ENCODE results near the gene ACTG1.
A peak's percentile ranks its signal among the peaks of the same experiment; 100 is the strongest.

Gene ACTG1

DNA sequence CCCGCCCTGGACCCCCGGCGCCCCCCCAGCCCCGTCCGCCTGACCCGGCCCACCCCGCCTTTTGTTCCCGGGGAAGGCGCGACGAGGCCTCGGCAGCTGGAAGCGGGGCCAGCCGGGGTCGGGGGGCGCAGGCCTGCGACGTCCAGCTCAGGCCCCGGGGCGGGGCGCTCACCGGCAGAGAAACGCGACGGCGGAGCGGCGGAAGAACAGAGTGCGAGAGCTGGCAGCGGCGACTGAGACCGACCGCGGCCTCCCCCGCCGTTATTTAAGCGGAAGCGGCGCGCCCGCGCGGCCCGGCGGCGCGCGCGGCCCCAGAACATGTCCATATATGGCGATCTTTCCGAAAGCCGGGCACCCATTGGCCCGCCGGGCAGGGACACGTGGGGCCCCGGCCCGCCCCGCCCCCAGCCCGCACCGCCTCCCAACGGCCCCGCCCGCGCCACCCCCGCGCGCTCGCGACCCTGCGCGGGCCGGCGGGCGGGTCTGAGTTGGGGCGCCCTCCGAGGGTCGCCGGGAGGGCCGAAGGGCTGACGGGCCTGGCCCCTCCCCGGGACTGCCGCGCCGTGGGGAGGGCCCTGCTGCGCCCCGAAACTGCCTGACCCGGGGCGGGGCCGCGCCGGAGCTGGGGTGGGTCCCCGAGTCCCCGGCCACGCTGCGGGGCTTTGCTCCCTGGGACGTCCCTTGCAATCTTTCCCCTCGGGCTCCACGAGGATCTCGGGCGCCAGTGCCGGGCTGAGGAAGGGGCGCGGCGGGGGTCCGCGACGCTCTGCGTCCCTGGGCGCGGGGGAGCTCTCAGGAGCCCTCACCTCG lies at the start of gene ACTG1:
Gene ACTG1, minus strand, starts transcription at position 238 of the 810 bp plus-strand sequence. CDS start 445 bp downstream, outside the sequence.
- peak; percentile 89 to 93 for DNase-seq

DNA sequence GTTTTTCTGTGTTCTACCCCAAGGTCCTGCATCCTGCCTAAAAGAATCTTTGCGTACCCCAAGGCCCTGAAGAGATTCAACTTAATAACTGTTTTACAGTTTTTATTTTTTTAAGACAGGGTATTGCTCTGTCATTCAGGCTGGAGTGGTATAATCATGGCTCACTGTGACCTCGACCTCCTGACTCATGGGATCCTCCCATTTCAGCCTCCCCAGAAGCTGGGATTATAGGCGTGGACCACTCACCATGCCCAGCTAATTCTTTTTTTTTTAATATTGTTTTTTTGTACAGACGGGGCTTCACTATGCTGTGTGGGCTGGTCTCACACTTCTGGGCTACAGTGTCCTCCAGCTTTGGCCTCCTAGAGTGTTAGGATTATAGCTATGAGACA lies 48.9 kb upstream of the ACTG1 start:
- no peak for DNase-seq

DNA sequence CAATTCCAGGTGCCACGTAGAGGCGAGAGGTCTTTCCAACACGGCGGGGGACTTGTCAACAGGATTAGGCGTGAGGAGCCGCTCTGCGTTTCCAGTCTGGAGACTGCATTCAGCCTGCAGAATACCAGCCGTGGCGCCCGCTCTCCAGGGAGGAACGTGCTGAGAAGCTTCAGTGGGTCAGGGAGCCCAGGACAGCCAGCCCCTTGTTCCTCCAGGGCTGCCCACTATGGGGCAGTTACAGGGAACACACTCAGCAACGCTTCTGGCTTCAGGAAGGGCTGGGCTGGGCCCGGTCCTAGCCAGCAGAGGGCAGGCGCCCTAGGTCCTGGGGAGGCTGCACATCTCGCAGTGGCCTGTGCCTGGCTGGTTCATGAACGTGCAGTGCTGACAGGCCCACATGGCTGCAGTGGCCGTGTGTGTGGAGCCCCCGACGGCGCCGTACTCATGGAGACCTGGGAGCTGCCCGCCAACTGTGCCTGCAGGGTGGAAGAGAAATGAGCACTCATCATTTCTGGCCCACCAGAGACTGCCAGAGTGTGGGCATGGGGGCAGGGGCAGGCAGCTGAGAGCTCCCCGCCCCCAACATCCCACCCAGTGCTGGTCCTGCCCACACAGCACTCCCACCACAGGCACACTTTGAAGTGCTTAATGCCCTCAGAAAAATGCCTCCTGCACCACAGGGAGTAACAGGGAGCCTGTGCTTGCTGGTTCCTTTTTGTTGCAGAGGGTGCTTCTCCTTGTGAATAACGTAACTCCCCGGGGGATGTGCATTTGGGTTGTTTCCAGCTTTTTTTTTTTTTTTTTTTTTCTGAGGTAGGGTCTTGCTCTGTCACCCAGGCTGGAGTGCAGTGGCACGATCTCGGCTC lies 46.6 kb upstream of the ACTG1 start:
- DNase-seq: no peak

DNA sequence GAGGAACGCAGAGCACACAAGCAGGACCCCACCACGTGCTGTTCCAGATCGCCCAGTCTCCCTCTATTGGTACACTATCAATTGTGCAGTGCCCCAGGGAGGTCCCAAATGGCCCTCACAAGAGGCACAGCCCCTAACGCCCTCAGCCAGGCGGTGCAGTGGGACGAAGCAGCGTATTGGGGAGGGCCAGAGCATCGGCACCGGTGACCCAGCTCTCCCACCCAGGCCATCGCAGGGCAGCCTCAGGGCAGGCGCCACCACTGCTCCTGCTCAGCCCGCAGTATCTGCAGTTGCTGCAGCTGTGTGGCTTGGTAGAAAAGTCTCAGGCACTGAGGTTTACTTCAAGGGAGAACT lies 45.5 kb upstream of the ACTG1 start:
- DNase-seq: no peak

DNA sequence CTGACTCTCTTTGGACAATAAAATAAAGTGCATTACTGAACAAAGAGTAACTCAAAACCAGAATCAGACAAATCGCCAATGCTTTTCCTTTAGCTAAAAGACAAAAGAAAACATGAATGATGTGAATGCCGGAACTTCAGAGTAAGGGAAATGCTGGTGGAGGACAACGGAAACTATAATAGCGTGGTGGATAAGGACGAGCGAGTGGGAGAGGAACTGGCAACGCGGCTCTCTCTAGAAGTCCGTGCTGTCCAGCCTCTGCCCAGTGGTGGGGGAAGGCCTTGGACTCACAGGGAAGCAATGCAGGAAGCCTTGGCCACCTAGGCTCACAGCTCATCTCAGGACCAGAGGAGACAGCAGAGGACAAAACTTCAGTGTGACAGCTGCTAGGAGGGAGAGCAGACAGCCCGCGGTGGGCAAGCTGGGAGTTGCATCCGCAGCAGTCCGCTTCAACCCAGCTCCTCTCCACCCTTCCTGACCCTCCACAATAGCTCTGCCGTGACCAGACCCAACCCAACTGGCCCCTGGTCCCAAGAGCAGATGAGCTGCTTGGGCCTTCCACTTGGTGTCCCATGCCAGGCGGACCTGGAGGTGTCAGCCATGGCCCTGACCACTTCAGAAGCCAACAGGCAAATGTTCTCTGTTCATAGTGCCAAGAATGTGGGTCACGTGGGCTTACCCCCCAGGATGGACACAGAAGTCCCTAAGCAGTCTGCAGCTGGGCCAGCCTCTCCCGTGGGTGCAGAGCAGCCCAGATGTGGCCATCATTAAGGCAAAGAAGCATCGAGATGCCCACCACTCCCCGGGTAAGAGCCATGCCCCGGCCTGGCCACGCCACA lies 44.9 kb upstream of the ACTG1 start:
- no peak for DNase-seq

DNA sequence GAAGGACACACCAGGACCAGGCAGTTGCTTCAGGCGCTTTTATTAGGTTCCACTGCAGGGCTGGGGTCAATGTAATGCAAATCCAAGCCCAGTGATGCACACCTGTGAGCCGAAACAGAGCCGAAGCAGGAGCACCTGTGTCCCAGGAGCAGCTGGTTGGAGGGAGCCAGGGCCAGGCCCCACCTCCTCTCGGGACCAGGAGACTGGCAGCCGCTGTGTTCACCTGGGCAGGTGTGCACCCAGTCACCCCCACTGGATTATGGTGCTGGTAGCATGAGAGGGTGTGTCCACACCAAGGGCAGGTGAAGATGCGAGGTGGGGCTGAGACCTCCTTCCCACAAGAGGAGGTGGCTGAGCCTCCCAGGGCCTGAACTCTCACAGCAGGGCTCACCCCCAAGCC lies 44.3 kb upstream of the ACTG1 start:
- no peak for DNase-seq

DNA sequence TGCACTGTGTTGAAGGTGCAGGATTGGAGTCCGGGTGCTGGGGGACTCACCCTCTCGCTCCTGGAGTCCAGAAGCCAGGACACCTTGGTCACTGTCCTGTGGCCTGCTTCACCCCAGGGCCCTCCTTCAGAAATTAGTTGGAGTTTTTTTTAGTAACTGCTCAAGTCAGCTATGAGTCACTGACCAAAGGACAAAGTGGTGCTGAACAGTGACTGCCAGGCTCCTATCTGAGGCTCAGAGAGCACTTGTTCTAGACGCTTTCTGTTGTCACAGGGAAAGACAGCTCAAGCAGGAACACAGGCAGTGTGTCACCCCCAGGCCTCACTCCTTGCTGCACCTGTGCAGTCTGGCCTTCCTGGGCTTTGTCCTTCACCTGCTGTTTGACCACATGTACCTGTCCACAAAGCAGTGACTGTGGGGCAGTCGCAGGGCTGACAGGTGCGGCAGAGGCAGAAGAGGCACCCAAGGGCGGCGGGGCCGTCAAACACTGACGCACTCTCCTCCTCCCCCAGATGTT lies 43.6 kb upstream of the ACTG1 start:
- no peak for DNase-seq

DNA sequence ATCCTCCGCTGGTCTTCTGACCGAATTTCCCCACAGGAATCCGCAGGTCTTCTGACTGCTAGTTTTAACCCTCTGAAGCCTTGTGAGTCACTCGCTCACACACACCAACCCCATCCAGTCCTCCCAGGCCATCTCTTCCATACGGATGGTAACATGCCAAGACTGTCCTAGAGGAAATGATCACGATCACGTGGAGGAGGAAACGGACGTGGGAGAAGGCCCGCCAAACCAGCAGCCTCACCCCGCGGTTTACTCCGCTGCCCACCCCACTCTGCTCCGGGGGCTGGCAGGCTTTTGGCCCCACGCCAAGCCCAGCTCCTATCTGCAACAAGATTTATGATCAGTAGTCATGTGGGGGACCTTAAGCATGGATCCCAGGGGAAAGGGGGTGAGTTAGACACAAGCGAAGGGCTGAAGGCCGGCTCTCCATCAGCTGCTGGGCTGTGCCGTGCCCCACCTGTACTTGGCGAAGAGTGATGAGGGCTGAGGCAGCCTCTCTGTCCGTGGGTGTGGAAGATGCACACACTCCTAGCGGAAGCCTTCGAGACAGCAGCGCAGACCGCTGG lies 41.1 kb upstream of the ACTG1 start:
- no peak for DNase-seq

DNA sequence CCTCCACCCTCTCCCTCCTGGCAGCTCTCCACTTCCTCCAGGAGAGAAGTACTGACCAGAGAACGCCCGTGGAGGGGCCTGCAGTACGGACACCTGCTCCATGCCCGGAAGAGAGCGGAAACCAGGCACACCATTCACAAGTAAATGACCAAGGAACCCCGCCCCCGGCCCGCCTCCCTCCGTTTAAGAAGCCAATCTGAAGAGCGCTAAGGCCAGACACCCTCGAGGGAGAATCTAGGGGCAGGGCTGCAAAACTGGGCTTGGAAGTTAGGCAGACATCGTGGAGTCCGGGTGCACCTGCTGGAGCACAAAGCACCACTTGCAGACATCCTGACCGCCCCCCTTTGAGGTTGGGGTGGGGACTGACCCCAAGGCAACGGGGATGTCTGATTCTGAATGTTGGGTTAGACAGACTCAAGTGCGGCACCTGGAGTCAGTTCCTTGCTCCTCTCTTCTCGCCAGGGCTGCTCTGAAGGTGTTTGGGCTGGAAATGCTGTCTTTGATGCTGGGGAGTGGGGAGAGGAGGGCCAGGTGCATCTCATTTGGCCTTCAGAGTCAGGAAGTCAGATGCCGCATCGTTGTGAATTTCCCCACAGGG lies 40.5 kb upstream of the ACTG1 start:
- peak; percentile 68 to 74 for DNase-seq

DNA sequence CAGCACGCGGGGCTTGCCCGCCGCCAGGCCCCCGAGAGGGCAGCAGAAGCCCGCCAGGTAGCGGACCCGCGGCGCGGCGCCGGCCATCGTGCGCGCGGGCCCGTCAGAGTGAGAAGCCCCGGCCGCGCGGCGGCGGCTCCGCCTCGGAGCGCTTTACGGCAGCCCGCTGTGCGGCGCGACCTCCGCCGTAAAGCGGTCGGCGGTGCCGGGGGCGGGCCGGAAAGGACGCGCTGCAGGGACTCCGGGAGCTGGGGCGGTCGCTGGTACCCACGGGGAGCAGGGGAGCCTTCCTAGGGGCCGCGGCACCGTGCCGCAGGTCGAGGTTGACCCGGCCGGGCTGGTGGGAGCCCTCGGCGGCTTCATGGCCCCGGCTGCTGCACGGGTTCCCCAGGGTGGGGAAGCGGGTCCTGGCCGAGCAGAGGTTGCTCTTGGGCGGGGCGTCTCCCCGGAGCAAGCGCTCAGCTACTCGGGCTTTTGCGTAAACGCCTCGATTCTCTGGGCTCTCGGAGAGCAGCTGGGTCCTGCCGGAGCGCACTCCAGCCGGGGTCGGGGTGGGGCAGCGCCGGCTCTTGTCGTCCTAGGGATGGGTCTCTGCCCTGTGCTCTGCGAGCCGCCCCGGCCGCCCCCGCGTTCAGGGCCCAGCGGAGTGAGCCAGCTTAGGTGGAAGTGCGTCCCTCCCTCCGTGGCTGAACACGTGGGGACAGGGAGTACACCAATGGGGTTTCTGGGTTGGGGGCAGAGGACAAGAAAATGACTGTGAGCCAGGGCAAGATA lies 39.8 kb upstream of the ACTG1 start, which contains the start of gene FAAP100:
Gene FAAP100, minus strand, starts transcription at position 110 of the 774 bp plus-strand sequence. Its CDS starts 23 bp downstream, at position 87.
- peak; percentile 76 to 81 for DNase-seq

DNA sequence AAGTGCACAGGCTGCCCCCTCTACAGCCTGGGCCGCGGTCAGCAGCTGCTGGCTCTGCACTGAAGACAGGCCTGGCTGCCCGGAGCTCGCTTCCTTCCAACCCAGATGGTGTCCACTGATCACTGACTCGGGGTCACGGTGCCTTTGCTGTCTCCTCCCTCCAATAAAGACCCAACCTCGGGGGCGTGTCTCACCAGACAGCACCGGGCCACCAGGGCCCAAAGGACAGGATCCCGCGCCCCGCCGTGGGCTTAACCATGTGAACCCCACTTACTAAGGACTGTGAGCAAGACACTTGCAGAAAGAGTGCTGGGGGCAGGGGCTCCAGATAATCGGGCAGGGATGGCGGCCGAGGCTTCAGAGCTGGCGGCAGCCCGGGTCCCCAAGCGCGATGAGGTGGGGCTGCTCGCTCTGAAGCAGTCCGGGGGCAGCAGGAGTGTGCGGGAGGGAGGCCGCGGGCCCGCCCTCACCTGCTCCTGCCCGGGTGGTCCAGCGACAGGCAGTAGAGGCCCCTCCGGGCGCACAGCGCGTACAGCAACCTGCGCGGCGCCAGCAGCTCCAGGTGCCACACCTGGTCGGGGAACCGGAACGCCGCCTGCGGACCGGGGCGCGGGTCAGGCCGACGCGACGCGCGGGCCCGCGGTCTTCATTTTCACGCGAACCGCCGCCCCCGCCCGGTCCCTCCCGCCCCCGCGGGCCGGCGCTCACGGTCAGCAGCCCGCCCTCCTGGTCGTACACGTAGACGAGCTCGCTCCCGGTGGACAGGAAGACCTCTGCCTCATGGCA lies 39.1 kb upstream of the ACTG1 start:
- no peak for DNase-seq

DNA sequence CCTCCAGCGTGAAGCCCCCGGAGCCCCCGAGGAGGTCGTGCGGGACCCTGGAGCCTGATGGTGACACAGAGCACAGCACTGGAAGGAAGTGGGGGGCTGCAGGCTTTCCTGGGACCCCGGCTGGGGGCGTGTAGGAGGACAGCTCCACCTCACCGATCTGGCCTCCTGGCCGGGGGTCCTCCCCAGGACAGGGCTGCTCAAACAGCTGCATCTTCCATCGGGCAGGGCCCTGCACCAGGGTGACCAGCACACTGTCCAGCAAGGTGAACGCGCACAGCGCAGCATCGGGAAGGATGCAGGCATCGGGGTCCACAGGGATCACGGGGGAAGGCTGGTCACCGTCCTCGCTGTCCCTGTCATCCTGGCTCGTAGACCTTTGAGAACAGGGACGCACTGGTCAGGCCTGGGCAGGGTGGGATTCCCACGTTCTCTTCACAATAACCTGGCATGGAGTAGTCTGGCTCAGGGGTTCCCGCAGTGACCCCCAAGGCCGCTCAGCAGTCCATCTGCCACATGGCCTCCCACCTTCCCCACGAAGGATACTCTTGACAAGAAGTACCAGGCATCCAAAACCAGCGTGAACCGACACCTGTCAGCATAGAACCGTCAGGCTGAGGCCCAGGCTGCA lies 38.3 kb upstream of the ACTG1 start:
- no peak for DNase-seq

DNA sequence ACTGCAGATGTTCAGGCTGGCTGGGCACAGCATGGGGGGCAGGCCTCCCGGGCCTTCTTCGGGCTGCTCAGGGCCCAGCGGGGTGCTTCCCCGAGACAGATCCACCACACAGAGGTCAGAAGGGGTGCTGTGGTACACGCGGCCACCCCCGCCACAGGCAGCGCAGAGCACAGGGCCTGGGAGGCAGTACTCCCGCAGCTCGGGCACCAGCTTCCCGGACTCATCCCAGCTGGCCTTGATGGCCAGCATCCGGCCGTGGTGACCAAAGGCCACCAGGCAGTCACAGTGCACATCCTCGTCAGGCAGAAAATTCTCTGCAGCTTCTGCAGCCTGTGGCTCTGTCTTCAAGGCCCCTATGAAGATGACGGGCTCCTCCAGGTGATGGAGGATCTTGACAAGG lies 37.7 kb upstream of the ACTG1 start:
- DNase-seq: no peak

DNA sequence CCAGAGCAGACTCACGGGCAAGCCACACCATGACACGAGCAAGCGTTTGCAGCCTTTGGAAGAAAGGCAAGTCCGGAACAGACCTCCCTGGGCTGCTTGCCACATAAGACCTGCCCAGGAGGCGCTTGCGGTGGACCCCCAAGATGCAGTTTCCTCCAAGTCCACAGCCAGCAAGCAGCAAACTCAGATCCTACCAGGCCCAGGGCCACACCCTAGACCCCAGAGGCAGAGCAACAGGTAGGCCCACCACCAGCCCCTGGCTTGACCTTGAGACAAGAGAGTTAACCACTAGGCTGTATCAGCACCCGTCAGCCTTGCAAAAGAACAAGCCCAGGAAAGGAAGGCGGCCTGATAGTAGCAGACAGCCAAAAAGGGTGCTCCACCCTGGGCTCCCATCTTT lies 37.2 kb upstream of the ACTG1 start:
- no peak for DNase-seq

DNA sequence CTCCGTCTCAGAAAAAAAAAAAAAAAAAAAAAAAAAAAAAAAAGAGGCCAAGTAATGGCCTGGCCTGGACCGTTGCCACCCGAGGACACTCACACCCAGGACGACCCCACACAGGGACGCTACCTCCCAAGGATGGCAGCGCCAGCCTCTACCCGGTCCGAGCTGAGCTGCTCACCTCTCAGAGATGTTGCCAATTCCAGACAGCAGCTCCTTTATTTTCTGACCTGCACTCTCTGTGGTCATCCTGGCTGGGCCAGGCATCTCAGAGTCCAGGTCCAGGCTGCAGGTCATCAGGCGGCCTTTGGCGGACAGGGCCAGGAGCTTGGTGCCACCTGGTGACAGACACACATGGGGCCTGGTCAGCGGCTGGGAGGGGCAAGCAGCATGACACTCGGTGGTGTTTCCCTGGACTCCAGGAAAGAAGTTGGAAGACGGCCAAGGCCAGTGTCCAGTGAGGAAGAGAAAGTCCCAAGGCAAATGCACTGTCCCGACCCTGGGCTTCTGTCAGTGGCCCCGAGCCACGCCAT lies 36.5 kb upstream of the ACTG1 start:
- DNase-seq: no peak

DNA sequence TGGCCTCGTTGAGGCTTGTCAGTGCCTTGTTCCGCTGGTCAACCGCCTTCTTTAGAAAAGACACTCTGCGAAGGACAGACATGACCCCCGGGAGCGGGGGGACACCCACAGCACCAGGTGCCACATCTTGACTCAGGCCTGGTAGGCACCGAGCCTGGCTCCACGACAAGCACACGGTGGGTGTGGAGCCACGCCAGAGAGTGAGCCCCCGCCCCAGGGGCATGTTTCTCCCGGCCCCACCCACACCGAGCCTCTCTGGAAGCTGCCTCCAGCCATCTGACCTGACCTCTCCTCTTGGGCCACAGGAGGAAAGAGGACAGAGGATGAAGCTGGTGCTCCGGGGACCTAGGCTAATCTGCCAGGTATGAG lies 35.0 kb upstream of the ACTG1 start:
- no peak for DNase-seq

DNA sequence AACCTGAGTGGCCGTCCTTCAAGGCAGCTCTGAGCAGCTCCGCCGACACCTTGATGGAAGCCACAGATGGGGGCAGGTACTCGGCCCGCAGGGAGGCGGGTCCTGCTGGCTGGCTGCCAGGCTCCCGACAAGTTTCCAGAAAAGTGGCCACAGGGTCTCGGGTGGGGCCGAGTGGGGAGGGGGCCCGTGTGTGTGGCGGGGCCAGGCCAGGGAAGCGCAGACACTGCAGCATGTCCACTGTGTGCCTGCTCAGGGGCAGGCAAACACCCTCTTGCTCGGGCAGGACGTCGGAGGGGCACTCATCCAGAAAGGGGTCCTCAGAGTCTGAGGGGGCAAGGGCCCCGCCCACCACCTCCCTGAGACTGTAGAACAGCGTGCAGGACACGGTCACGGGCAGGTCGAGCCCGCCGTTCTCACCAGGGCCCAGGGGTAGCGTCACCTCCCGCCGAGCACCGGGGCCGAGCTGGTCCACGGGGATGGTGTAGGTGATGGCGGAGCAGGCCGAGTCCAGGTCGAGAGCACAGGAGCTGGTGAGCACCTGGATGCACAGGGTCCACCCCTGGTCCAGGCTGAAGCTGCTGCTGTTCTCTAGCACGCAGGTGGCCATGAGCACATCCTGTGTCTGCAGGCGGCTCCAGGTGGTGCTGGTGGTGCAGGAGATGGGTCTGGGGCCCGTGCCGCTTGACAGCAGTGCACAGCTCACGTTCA lies 34.5 kb upstream of the ACTG1 start:
- no peak for DNase-seq

DNA sequence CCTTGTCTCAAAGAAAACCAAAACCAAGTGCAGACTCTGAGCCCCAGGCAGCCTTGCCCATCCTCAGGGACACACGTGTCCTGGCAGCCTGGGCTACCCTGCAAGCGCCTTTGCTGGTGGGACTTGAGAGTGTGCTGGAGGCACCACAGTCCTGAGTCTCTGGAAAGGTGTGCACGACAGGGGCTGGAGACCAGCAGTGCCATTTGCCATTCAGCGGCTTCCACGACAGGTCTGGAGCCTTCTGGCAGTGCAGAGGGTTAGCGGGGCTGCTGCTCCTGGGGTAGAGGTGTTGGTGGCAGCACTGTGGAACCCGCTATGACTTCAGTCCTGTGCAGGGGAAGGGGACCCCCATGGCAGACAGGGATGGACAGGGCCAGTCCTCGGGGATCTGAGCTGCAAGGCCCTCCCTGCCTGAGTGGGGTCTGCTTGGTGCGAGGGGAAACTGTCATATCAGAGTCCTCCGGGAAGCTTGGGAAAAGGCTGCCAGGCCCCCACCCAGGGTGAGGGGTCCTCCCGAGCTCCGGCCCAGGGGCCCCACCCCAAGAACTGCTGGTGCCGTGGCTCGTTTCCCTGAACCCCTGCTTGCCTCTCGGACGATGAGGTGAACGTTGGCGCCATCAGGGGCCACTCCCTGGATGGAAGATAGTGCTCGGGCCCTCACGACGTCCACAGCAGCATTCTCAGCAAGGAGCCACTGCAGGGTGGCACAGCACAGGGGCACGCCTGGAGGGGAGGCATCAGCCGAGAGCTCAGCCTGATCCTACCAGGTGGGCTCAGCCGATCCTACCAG lies 32.8 kb upstream of the ACTG1 start:
- no peak for DNase-seq
